MM.1S (cell line): ENCODE results near the gene UBL5.

Experiments
- EZH2phosphoT487 ChIP-seq: fragments of 300-600 bp; sonication (generic); IDR thresholded peaks from 2 replicates; pipeline ENCODE4 v1.6.1; 2018; ENCODE audit warnings: antibody characterized with exemption, low read length
- TF ChIP-seq, protein P1 (sequence below): fragments of 300-600 bp; sonication (generic); IDR thresholded peaks from 2 replicates; pipeline ENCODE4 v1.5.1; 2016; ENCODE audit warnings: antibody characterized with exemption, low read length, mixed read lengths

DNA sequence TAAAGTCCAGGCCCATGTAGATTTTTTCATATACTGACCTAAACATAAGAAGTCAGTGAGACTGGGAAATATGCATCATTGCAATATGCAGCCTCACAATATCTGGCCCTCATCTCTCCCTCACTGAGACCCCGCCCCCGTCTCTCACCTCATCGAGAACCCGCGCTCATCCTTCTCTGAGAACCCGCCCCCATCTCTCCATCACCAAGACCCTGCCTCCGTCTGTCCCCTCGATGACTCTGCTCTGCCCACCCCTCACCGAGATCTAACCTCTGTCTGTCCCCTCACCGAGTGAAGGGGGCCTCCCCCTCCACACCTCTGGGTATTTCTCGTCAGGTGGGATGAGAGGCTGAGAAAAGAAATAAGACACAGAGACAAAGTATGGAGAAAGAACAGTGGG is 38.7 kb upstream of the UBL5 start:
- TF ChIP-seq, protein P1, sequence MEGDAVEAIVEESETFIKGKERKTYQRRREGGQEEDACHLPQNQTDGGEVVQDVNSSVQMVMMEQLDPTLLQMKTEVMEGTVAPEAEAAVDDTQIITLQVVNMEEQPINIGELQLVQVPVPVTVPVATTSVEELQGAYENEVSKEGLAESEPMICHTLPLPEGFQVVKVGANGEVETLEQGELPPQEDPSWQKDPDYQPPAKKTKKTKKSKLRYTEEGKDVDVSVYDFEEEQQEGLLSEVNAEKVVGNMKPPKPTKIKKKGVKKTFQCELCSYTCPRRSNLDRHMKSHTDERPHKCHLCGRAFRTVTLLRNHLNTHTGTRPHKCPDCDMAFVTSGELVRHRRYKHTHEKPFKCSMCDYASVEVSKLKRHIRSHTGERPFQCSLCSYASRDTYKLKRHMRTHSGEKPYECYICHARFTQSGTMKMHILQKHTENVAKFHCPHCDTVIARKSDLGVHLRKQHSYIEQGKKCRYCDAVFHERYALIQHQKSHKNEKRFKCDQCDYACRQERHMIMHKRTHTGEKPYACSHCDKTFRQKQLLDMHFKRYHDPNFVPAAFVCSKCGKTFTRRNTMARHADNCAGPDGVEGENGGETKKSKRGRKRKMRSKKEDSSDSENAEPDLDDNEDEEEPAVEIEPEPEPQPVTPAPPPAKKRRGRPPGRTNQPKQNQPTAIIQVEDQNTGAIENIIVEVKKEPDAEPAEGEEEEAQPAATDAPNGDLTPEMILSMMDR = no peak
- no peak for TF ChIP-seq EZH2phosphoT487
